SH-SY5Y (cell line): ENCODE measurements around the gene PRR12.

Experiments
- GATA2 ChIP-seq: IDR thresholded peaks from 2 replicates; pipeline ENCODE4 v1.6.1; 2011; ENCODE audit warnings: mild to moderate bottlenecking, low read depth, low read length
- GATA3 ChIP-seq: IDR thresholded peaks from 2 replicates; pipeline ENCODE4 v1.6.1; 2011; ENCODE audit warnings: low read depth, mild to moderate bottlenecking, low read length, moderate library complexity

- TF ChIP-seq GATA2 (no peak), GATA3 (no peak)
Observed at GRCh38 chr19:49559928-49560327, 31.1 kb upstream of the PRR12 start.
